K562 (cell line): ENCODE results near the gene MATN4. TPM values are rescaled to one million over a fixed set of nuclear protein-coding genes. Genes with fewer than 3 reads are reported as not detected.

Experiments
- BRF2 ChIP-seq: IDR thresholded peaks from 3 replicates; pipeline ENCODE4 v1.6.1; 2011; ENCODE audit warnings: borderline replicate concordance, mild to moderate bottlenecking; ENCODE audit not compliant: insufficient read length, insufficient read depth
- HDAC2 ChIP-seq: fragments of 450-650 bp; IDR thresholded peaks from 2 replicates; pipeline ENCODE4 v1.6.1; 2016; ENCODE audit warnings: mild to moderate bottlenecking
- HOXB6 ChIP-seq: fragments of 250-450 bp; sonication (Bioruptor Pico); IDR thresholded peaks from 2 replicates; pipeline ENCODE4 v1.5.1; 2022; ENCODE audit warnings: mild to moderate bottlenecking, borderline replicate concordance
- KDM4B ChIP-seq, 2 experiments: fragments of 450-650 bp in 1 of 2; sonication (generic) in 1 of 2; IDR thresholded peaks; 2 replicates each; pipeline ENCODE4 v1.6.1; 2016 to 2017; ENCODE audit warnings: borderline replicate concordance in 2 of 2, antibody characterized with exemption in 1 of 2, low read depth in 1 of 2, mild to moderate bottlenecking in 1 of 2
- PRMT5 ChIP-seq: sonication (generic); formaldehyde crosslinking; IDR thresholded peaks from 2 replicates; pipeline ENCODE4 v1.5.0; 2020; ENCODE audit warnings: missing genetic modification reagents
- REST ChIP-seq, 2 experiments: fragments of 450-650 bp; formaldehyde crosslinking in 1 of 2; IDR thresholded peaks; 2 replicates each; pipeline versions ENCODE4 v1.4.0 to v1.6.1; 2014 to 2020; ENCODE audit warnings: mild to moderate bottlenecking in 2 of 2, borderline replicate concordance in 1 of 2, low read depth in 1 of 2
- RUNX1 ChIP-seq: sonication (generic); IDR thresholded peaks from 2 replicates; pipeline ENCODE4 v1.6.1; 2016; ENCODE audit warnings: antibody characterized with exemption, low read depth
- ZNF445 ChIP-seq: fragments of 250-450 bp; sonication (Bioruptor Pico); IDR thresholded peaks from 2 replicates; pipeline ENCODE4 v1.4.0; 2020; ENCODE audit warnings: low read depth, mild to moderate bottlenecking, moderate library complexity
- ZNF695 ChIP-seq: fragments of 450-650 bp; formaldehyde crosslinking; IDR thresholded peaks from 2 replicates; pipeline ENCODE4 v1.4.0; 2020; ENCODE audit warnings: mild to moderate bottlenecking, moderate library complexity
- ZNF764 ChIP-seq: fragments of 250-450 bp; sonication (Bioruptor Pico); IDR thresholded peaks from 2 replicates; pipeline ENCODE4 v1.4.0; 2020; ENCODE audit warnings: low read depth, mild to moderate bottlenecking, moderate library complexity
- polyA plus RNA-seq, 8 experiments: library from polyadenylated mRNA; depleted of rRNA in 4 of 8; stranded (reverse) in 5 of 8; unstranded in 3 of 8; fragments of >200 nt; fragmentation: Nextera tagmentation in 2 of 8; fragmentation: Illumina TruSeq in 1 of 8; extraction: Ambion mirVana in 2 of 8; extraction: Trizol in 1 of 8; gene quantifications; 2 replicates each; pipeline versions ENCODE4 v1.2.1 to v1.2.3, GENCODE V29; 2011 to 2014; ENCODE audit warnings: inconsistent platforms in 1 of 8, missing spikeins in 1 of 8
- total RNA-seq, 7 experiments: library from RNA; depleted of rRNA in 6 of 7; stranded (reverse); fragments of >200 nt in 6 of 7; fragmentation: Illumina TruSeq in 2 of 7; extraction: Trizol in 2 of 7; gene quantifications; 2 replicates each; pipeline versions ENCODE4 v1.2.1 to v1.2.3, GENCODE V29; 2011 to 2021; ENCODE audit warnings: low replicate concordance in 1 of 7
- TF ChIP-seq, protein P1 (sequence below): fragments of 450-650 bp; IDR thresholded peaks from 2 replicates; pipeline ENCODE4 v1.7.0; 2016; ENCODE audit warnings: borderline replicate concordance
- TF ChIP-seq, protein P2 (sequence below): fragments of 450-650 bp; IDR thresholded peaks from 2 replicates; pipeline ENCODE4 v1.6.1; 2016; ENCODE audit warnings: borderline replicate concordance

The MATN4 gene
- total and polyA plus RNA-seq, 9 of the 15 experiments (the other 6 are each of a cell fraction or from before 2014, with no cell fraction given): 0.09 TPM; not detected in 8

DNA sequence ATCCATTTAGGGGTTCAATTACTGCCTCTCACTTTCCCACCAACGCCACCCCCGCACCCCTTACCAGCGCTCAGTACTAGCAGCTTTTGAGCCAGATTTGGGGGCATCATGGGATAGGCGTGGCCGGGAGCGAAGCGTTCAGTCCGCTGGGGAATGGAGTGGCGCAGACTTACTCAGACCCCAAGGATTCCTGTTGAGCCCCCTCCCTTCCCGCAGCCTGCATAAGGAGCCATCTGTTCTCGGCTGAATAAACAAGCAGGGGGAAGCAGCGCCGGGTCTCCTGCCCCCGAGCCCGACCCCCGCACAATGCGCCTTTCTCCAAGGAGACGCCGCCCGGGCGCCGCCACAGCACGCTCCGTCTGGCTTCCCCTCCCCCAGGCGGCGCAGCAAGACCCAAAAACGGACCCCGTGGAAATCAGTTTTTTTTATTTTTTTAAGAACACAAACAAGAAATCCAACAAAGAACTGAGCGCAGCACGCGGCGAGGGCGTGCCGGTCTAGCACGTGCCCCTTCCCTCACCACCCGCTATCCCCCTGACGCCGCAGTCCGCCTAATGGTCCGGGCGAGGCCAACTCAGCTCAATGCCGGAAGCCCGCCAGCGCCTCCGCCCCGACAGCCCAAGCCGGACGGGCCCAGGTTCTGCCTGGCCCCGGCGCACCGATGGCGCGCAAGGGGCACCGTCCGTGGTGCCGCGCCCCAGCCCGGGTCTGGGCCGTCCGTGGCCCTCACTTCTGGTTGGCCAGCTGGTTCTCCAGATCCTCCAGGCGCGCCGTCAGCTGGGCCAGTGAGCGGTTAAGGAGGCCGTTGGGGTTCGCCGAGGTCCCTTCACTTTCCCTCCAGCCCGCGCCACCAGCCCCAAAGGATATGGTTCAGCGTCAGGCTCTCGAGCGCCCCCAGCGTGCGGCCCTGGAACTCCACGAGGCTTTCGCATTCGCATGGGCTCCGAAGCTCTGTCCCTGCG is 14.8 kb downstream of the MATN4 start (continued):
- TF ChIP-seq, protein P1, sequence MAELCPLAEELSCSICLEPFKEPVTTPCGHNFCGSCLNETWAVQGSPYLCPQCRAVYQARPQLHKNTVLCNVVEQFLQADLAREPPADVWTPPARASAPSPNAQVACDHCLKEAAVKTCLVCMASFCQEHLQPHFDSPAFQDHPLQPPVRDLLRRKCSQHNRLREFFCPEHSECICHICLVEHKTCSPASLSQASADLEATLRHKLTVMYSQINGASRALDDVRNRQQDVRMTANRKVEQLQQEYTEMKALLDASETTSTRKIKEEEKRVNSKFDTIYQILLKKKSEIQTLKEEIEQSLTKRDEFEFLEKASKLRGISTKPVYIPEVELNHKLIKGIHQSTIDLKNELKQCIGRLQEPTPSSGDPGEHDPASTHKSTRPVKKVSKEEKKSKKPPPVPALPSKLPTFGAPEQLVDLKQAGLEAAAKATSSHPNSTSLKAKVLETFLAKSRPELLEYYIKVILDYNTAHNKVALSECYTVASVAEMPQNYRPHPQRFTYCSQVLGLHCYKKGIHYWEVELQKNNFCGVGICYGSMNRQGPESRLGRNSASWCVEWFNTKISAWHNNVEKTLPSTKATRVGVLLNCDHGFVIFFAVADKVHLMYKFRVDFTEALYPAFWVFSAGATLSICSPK: no peak
- TF ChIP-seq HOXB6 (CRISPR knock-in tag) (no peak), BRF2 (no peak), HDAC2 (no peak), ZNF445 (CRISPR knock-in tag) (no peak), ZNF764 (CRISPR knock-in tag) (no peak), ZNF695 (CRISPR knock-in tag) (no peak), PRMT5 (CRISPR knock-in tag) (no peak), RUNX1 (no peak), KDM4B (IDR thresholded peaks at IDR 0.05; ENCODE audit: borderline replicate concordance in 2 of 2, low read depth in 1 of 2) (no peak), REST (IDR thresholded peaks at IDR 0.05; ENCODE audit: borderline replicate concordance) (no peak), REST (CRISPR knock-in tag; IDR thresholded peaks at IDR 0.05; ENCODE audit: low read depth) (no peak)
- TF ChIP-seq, protein P2, sequence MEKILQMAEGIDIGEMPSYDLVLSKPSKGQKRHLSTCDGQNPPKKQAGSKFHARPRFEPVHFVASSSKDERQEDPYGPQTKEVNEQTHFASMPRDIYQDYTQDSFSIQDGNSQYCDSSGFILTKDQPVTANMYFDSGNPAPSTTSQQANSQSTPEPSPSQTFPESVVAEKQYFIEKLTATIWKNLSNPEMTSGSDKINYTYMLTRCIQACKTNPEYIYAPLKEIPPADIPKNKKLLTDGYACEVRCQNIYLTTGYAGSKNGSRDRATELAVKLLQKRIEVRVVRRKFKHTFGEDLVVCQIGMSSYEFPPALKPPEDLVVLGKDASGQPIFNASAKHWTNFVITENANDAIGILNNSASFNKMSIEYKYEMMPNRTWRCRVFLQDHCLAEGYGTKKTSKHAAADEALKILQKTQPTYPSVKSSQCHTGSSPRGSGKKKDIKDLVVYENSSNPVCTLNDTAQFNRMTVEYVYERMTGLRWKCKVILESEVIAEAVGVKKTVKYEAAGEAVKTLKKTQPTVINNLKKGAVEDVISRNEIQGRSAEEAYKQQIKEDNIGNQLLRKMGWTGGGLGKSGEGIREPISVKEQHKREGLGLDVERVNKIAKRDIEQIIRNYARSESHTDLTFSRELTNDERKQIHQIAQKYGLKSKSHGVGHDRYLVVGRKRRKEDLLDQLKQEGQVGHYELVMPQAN: no peak
